Ureter (tissue), 1 donor: Measurements from ENCODE around the gene MTPN. TPM values are rescaled to one million over a fixed set of nuclear protein-coding genes. Genes with fewer than 3 reads are reported as not detected.

Experiments used
- DNase-seq: peaks from one replicate; pipeline ENCODE4 v3.0.0-alpha.2; 2020; ENCODE audit warnings: low spot score
- total RNA-seq: library from RNA; stranded (reverse); gene quantifications from one replicate; pipeline ENCODE4 v1.2.4, GENCODE V29; 2023
- donor health status: DM: yes; HTN: yes; CAD: no.

The MTPN gene
- total RNA-seq, 1 donor from 2014 or later = 93.8 TPM

GRCh38 chr7:135957627-135958026, 19.5 kb downstream of the MTPN start:
- DNase-seq = no peak

DNA sequence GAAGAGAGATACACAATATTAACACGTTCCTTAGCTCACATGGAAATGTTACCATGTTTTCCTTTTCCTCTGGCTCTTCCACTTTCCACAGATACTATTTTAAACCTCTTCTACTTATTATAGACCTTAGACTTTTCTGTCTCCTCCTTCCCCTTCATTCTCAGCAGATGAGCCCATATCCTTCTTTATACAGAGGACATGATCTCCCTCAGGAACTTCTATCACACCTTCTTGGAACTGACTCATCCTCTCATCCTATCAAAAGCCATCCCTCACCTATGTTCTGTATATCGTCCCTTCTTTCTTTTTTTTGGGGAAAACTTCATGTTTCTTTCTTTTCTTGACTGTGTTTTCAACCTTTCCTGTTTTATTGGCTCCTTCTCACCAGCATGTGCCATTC, 20.8 kb downstream of the MTPN start:
- DNase-seq = no peak

- no peak for DNase-seq
Measured at GRCh38 chr7:135950972-135951371, 26.2 kb downstream of the MTPN start.

GRCh38 chr7:135950429-135950828, 26.7 kb downstream of the MTPN start:
- no peak for DNase-seq

- DNase-seq = no peak
Measured at GRCh38 chr7:135946289-135947055, 30.7 kb downstream of the MTPN start.

- DNase-seq = no peak
Measured at GRCh38 chr7:135944753-135945152, 32.4 kb downstream of the MTPN start.

- DNase-seq = no peak
Measured at GRCh38 chr7:135943134-135943879, 33.9 kb downstream of the MTPN start.

DNA sequence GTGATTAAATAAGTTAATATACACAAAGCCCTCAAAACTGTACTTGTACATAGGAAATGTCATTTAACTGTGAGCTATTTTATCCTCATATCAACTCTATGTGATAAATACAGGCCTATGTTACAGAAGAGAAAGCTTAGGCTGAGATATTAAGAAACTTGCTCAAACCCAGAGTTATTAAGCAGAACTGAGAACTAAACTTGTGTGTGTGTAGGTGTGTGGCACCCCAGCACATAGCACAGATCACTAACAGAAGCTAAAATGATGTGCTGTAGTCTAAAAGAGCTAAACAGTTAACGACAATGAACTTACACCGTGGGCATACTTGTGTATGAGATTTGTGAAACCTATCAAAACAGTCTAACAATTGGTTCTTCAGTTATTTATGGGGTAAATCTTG, 34.5 kb downstream of the MTPN start:
- DNase-seq = no peak

DNA sequence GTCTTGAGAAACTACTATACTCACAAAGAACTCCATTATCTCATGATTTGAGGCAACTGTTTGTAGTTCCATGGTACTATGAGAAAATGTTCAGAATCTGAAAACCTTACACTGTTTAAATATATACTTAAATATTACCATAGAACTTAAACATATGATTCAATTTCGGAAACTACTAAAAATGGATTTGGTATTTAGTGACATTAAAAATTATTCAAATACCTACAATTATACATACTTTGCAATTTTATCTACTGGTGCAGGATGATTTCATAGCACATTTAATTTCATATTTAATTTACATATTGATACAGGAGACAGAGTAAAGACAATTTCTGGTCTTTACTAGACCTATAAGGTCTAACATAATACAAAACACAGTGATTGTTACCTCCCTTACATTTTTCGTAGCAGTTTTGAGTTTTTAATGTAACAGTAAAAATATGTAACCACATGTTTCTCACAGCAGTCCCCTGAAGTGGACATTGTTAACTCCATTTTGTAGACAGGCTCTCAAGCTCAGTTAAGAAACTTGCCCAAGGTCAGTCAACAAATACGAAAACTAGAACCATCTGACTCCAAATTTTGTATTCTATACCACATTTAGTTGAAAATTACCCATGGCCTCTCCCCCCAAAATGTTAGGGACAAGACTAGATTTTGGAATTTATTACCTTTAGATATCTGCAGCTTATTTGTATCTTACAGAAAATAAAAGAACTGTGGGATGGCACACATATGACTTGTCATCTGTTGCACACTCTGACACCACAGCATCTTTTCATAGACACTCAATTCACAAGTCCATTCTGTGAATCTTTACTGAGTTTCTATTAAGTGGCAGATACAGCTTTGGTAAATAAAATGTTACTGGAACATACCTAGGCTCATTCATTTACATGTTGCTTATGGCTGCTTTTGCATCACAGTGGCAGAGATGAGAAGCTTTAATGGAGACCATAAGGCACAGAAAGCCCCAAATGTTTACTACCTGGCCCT, 36.8 kb downstream of the MTPN start:
- DNase-seq = no peak

DNA sequence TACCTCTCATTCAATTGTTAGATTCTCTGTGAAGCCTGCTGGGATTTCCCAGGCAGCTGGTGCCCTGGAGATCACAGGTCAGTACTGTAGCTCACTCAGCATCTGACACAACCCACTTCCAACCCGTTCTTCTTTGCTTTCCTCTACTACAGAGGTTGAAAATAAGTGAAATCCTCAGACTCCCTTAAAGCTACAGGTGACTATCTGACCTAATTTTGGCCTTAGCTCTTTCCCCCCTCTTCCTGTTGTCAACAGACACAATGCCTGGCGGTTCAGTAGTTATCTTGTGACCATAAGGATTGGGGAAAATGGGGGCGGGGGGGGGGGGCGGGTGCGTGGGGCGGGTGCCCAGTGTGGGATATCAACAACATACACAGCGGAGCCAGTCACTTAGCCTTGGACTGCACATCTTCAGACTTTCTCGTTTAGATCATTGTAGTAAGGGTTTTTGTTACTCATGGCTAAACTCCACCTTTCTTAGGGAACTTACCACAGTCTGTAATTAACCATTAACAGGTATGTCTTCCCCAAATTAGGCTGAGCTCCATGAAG, 37.8 kb downstream of the MTPN start:
- DNase-seq = no peak

GRCh38 chr7:135938563-135938962, 38.6 kb downstream of the MTPN start:
- no peak for DNase-seq

GRCh38 chr7:135938086-135938485, 39.1 kb downstream of the MTPN start:
- DNase-seq = no peak

- no peak for DNase-seq
Measured at GRCh38 chr7:135936497-135937217, 40.5 kb downstream of the MTPN start.

GRCh38 chr7:135934651-135935050, 42.5 kb downstream of the MTPN start:
- no peak for DNase-seq

- no peak for DNase-seq
Measured at GRCh38 chr7:135933509-135934188, 43.5 kb downstream of the MTPN start.

DNA sequence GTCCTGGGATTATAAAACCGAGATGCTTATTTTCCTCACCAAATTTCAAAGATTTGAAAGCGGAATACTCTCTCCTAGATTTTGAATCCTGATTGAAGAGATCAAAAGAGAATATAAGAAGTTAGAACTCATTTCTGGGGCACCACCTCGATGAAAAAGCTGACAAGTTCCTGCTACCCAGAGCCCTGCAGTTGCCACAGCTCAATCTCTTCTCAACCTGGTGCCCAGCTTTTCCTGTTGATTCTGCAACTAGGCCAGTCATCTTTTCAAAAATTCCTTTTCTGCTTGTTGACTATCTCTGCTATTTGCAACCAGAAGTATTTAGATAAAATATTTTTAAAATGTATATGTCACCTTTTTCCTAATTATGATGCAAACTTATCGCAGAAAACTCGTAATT, 45.0 kb downstream of the MTPN start:
- DNase-seq = no peak

GRCh38 chr7:135930565-135931461, 46.3 kb downstream of the MTPN start:
- DNase-seq = no peak

DNA sequence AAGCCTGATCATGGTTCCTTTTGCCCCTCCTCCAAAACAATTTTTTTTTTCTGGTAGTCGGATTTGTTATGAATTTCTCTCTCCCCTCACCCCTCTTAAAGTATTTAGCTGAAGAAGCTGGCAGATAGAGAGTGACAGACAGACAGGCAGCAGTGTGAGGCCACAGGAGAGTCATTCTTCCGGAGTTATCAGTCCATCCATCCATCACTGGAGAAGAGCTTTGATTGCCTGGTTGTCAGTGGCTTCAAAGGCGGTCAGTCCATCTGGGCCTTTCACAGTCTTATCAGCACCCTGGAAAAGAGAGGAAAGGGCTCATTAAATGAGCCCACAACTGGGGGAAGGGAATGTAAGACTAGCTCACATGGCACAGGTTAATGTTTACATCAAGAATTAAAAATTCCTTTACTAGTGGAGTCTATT, 47.4 kb downstream of the MTPN start:
- DNase-seq = no peak

GRCh38 chr7:135929249-135929648, 47.9 kb downstream of the MTPN start:
- no peak for DNase-seq
